Neural progenitor cell (in vitro differentiated cells): ENCODE measurements around the gene LMF1.

Source experiments
- CTCF ChIP-seq: fragments of 200-600 bp; sonication (generic); IDR thresholded peaks from 2 replicates; pipeline ENCODE4 v1.5.1; 2017; ENCODE audit warnings: antibody characterized with exemption, mild to moderate bottlenecking
- EZH2 ChIP-seq: fragments of 200-600 bp; sonication (generic); IDR thresholded peaks from 2 replicates; pipeline ENCODE4 v1.6.1; 2017; ENCODE audit warnings: antibody characterized with exemption, mild to moderate bottlenecking, moderate library complexity
- EZH2phosphoT487 ChIP-seq: fragments of 200-600 bp; sonication (generic); IDR thresholded peaks from 2 replicates; pipeline ENCODE4 v1.6.1; 2017; ENCODE audit warnings: antibody characterized with exemption

GRCh38 chr16:818132-818531 is 152.7 kb downstream of the LMF1 start:
- TF ChIP-seq CTCF: no peak
- TF ChIP-seq EZH2: no peak
- TF ChIP-seq EZH2phosphoT487: no peak
